Natural killer cell (primary cell): ENCODE data around the gene ARRDC5. TPM values are rescaled to one million over a fixed set of nuclear protein-coding genes. Genes with fewer than 3 reads are reported as not detected.
"Not testable (repeated sequence)": the region's sequence is repeated elsewhere in the genome, so short reads cannot be mapped to it uniquely, and the experiment has no call there.

Source experiments
- ATAC-seq, 3 donors: fragments of 150-1000 bp in 2 of 3; fragments of 200-7000 bp in 1 of 3; cut with Tn5 transposase; 1 replicate in 1 of 3; 2 replicates in 2 of 3; pipeline ENCODE4 v1.10.0; 2021; ENCODE audit warnings: mild to moderate bottlenecking in 2 of 3, moderate library complexity in 2 of 3
- DNase-seq, 2 donors: peaks; one replicate each; pipeline versions ENCODE4 v3.0.0 to v3.0.0-alpha.2; 2013 to 2021; ENCODE audit warnings: mixed read lengths in 1 of 2
- H3K27ac ChIP-seq: one replicate; pipeline ENCODE4 v1.5.1; 2013; ENCODE audit warnings: mild to moderate bottlenecking, low read length
- H3K27me3 ChIP-seq: one replicate; pipeline ENCODE4 v1.6.1; 2013; ENCODE audit warnings: low read length; ENCODE audit not compliant: control insufficient read depth, insufficient read depth
- H3K36me3 ChIP-seq: one replicate; pipeline ENCODE4 v1.6.1; 2013; ENCODE audit warnings: low read length; ENCODE audit not compliant: control insufficient read depth, insufficient read depth
- H3K4me1 ChIP-seq: one replicate; pipeline ENCODE4 v1.6.1; 2013; ENCODE audit warnings: low read length; ENCODE audit not compliant: control insufficient read depth, insufficient read depth
- H3K4me3 ChIP-seq: one replicate; pipeline ENCODE4 v1.5.1; 2013; ENCODE audit warnings: low read length
- H3K9me3 ChIP-seq: one replicate; pipeline ENCODE4 v1.6.1; 2013; ENCODE audit warnings: low read length; ENCODE audit not compliant: control insufficient read depth, insufficient read depth
- H3K27ac Mint-ChIP-seq, 2 donors: one replicate each; pipeline ENCODE4 v1.8.0; 2022; ENCODE audit warnings: mild to moderate bottlenecking in 2 of 2, mixed read lengths in 2 of 2, moderate library complexity in 1 of 2
- H3K27me3 Mint-ChIP-seq, 2 donors: one replicate each; pipeline ENCODE4 v1.8.0; 2022; ENCODE audit warnings: low read depth in 2 of 2, mixed read lengths in 2 of 2
- H3K36me3 Mint-ChIP-seq: one replicate; pipeline ENCODE4 v1.8.0; 2022; ENCODE audit warnings: mixed read lengths
- H3K4me1 Mint-ChIP-seq, 2 donors: one replicate each; pipeline ENCODE4 v1.8.0; 2022; ENCODE audit warnings: mixed read lengths in 2 of 2
- H3K4me3 Mint-ChIP-seq: one replicate; pipeline ENCODE4 v1.8.0; 2022; ENCODE audit warnings: mild to moderate bottlenecking, moderate library complexity, mixed read lengths
- H3K9me3 Mint-ChIP-seq, 2 donors: one replicate each; pipeline ENCODE4 v1.8.0; 2022; ENCODE audit warnings: mixed read lengths in 2 of 2
- WGBS: methylation state at CpG from one replicate; pipeline ENCODE4 v1.1.7; 2013; ENCODE audit warnings: missing lambda C conversion rate; ENCODE audit not compliant: insufficient coverage; 5-methylcytosine and 5-hydroxymethylcytosine counted together
- intact Hi-C: fragments of 100-400 bp; cut with micrococcal nuclease; formaldehyde crosslinking; loops from one replicate; pipeline ENCODE4 v1.14.2; 2022
- total RNA-seq, 4 donors: library from RNA; stranded (reverse); fragments of 120-200 nt in 1 of 4; gene quantifications; one replicate each; pipeline versions ENCODE4 v1.2.3 to v1.2.4, GENCODE V29; 2013 to 2022
- TF ChIP-seq, protein P1 (sequence below): fragments of 200-600 bp; IDR thresholded peaks from one replicate; pipeline ENCODE4 v1.8.0; 2022; ENCODE audit warnings: antibody characterized with exemption

Gene ARRDC5
- total RNA-seq, 3 donors from 2014 or later (not counting 1 experiment from before 2014, with no cell fraction given) = 5.9 to 13.0 (median 8.8) TPM

DNA sequence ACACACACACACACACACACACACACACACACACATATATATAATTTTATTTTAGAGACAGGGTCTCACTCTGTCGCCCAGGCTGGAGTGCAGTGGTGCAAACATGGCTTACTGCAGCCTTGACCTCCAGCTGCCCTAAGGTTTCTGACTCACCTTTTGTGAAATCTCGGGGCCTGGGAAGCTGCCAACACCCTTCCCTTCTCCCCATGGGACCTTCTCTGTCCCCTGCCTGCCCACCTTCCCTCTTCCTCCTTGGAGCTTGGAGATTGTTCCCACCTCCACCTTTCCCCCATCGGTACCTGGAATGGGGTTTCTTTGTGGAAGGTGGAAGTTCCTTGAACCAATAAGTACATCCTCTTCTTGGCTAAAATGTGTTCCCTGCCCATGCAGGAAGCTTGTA lies 6.3 kb downstream of the ARRDC5 start:
- 65% methylated on average over 2 of the region's 3 CpGs for WGBS
- Mint-ChIP-seq H3K27me3 (no peaks in the 10 kb centered on the region), H3K9me3 (no peaks in the 10 kb centered on the region), H3K4me3 (no peak overlapping the region), H3K36me3 (no peaks in the 10 kb centered on the region), H3K4me1 (no peaks in the 10 kb centered on the region), H3K27ac (no peak overlapping the region)
- Histone ChIP-seq H3K9me3 (no peaks in the 10 kb centered on the region), H3K36me3 (peaks cover 5% of the 10 kb centered on the region), H3K27ac (no peak overlapping the region), H3K4me1 (no peaks in the 10 kb centered on the region), H3K27me3 (no peaks in the 10 kb centered on the region), H3K4me3 (no peak overlapping the region)
- no peak for DNase-seq
- ATAC-seq = no peak
- TF ChIP-seq, protein P1, sequence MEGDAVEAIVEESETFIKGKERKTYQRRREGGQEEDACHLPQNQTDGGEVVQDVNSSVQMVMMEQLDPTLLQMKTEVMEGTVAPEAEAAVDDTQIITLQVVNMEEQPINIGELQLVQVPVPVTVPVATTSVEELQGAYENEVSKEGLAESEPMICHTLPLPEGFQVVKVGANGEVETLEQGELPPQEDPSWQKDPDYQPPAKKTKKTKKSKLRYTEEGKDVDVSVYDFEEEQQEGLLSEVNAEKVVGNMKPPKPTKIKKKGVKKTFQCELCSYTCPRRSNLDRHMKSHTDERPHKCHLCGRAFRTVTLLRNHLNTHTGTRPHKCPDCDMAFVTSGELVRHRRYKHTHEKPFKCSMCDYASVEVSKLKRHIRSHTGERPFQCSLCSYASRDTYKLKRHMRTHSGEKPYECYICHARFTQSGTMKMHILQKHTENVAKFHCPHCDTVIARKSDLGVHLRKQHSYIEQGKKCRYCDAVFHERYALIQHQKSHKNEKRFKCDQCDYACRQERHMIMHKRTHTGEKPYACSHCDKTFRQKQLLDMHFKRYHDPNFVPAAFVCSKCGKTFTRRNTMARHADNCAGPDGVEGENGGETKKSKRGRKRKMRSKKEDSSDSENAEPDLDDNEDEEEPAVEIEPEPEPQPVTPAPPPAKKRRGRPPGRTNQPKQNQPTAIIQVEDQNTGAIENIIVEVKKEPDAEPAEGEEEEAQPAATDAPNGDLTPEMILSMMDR = no peak
- intact Hi-C loops = no loop called here

DNA sequence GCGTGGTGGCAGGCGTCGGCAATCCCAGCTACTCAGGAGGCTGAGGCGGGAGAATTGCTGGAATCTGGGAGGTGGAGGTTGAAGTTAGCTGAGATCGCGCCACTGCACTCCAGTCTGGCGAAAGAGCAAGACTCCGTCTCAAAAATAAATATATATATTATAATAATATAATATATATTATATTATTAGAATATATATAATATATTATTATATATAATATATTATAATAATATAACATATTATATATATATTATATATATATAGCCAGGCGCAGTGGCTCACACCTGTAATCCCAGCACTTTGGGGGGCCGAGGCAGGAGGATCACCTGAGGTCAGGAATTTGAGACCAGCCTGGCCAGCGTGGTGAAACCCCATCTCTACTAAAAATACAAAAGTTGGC lies 9.7 kb downstream of the ARRDC5 start:
- H3K27ac ChIP-seq, intact Hi-C loops, H3K27me3 Mint-ChIP-seq, H3K4me1 ChIP-seq, H3K27me3 ChIP-seq, H3K27ac Mint-ChIP-seq, ATAC-seq, H3K4me3 ChIP-seq, H3K9me3 Mint-ChIP-seq, H3K9me3 ChIP-seq, DNase-seq, H3K36me3 Mint-ChIP-seq, H3K4me1 Mint-ChIP-seq, H3K4me3 Mint-ChIP-seq: not testable (repeated sequence)
- 100% methylated on average over 3 of the region's 11 CpGs for WGBS
- H3K36me3 ChIP-seq = peaks cover 11% of the 10 kb centered on the region

DNA sequence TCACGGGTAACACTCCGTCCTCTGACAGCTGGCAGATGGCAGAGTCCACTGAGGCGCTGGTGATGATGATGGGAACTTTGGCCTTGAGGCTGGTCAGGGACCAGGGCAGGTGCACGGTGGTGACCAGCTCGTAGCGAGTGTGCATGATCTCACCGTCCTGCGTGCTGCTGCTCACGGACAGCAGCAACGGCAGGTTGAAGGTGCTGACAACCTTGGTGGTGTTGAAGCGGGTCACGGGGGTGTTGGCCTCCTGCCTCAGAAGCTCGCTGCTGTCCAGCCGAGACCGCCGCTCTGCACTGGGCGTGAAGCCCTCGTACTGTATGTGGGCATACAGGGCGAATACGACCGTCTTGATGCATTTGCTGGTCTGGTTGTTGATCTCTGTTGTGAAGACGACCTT lies 11.6 kb downstream of the ARRDC5 start:
- Histone ChIP-seq H3K27ac (no peak overlapping the region), H3K36me3 (peaks cover 6% of the 10 kb centered on the region), H3K4me1 (no peaks in the 10 kb centered on the region), H3K27me3 (no peaks in the 10 kb centered on the region), H3K4me3 (no peak overlapping the region), H3K9me3 (no peaks in the 10 kb centered on the region)
- TF ChIP-seq, protein P1 = no peak
- no peak for ATAC-seq
- no peak for DNase-seq
- intact Hi-C loops = no loop called here
- H3K36me3 Mint-ChIP-seq = no peaks in the 10 kb centered on the region
- no peak overlapping the region for H3K27ac Mint-ChIP-seq
- no peaks in the 10 kb centered on the region for H3K9me3 Mint-ChIP-seq
- H3K4me3 Mint-ChIP-seq = no peak overlapping the region
- 96% methylated on average over 22 of the region's 22 CpGs for WGBS
- H3K4me1 Mint-ChIP-seq = no peaks in the 10 kb centered on the region
- H3K27me3 Mint-ChIP-seq = no peaks in the 10 kb centered on the region

DNA sequence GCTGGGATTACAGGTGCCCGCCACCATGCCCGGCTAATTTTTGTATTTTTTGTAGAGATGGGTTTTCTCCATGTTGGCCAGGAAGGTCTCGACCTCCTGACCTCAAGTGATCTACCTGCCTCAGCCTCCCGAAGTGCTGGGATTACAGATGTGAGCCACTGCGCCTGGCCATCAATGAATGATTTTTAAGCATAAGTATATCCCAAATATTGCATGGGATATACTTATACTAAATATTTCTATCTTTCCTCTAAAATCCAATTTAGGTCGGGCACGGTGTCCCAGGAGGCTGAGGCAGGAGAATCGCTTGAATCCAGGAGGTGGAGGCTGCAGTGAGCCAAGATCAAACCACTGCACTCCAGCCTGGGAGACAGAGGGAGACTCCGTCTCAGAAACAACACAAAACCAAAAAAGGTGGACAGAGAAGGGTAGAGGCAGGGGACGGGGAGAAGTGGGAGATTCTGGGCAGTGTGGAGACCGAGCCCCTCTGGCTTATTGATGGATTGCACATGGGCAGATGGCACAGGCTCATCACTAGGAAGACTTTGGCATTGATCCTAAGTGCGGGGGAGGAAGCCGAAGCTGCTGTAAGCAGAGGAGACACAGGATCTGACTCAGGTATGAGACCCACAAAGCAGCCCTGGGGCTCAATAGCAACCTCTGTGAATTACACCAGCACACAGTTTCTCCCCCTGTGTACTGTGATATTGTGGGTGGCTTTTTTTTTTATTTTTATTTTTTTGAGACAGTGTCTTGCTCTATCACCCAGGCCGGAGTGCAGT lies 13.5 kb downstream of the ARRDC5 start:
- H3K36me3 Mint-ChIP-seq = no peaks in the 10 kb centered on the region
- H3K27me3 Mint-ChIP-seq = no peaks in the 10 kb centered on the region

DNA sequence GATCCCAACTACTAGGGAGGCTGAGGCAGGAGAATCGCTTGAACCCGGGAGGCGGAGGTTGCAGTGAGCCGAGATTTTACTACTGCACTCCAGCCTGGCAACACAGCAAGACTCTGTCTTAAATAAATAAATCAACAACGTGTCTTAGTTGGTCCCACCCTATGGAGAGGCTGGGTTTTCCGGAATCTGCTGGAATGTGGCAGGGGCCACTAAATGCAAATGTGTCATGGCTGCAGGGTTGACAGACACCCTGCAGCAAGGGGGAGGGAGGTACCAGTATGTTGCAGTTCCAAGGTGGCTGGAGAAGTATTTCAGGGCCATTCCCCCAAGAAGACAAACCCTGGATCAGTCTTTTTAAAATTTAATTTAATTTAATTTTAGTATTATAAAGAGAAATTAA lies 14.9 kb downstream of the ARRDC5 start:
- H3K4me3 Mint-ChIP-seq, H3K36me3 ChIP-seq, H3K27ac ChIP-seq, intact Hi-C loops, H3K27me3 Mint-ChIP-seq, H3K4me1 ChIP-seq, H3K27me3 ChIP-seq, H3K9me3 ChIP-seq, H3K4me3 ChIP-seq, H3K4me1 Mint-ChIP-seq, H3K9me3 Mint-ChIP-seq, DNase-seq, H3K36me3 Mint-ChIP-seq, H3K27ac Mint-ChIP-seq, ATAC-seq: not testable (repeated sequence)
- WGBS = 96% methylated on average over 4 of the region's 6 CpGs

More for the DNA sequence above, 13.5 kb downstream of the ARRDC5 start:
- ATAC-seq (no peak), DNase-seq (no peak)
- TF ChIP-seq, protein P1 = no peak
- Histone ChIP-seq H3K4me1 (no peaks in the 10 kb centered on the region), H3K36me3 (peaks cover 6% of the 10 kb centered on the region), H3K9me3 (no peaks in the 10 kb centered on the region), H3K27me3 (no peaks in the 10 kb centered on the region), H3K27ac (no peak overlapping the region), H3K4me3 (no peak overlapping the region)
- 97% methylated on average over 13 of the region's 14 CpGs for WGBS
- Mint-ChIP-seq H3K4me1 (no peaks in the 10 kb centered on the region), H3K9me3 (no peaks in the 10 kb centered on the region), H3K4me3 (no peak overlapping the region), H3K27ac (no peak overlapping the region)
- intact Hi-C loops = no loop called here

DNA sequence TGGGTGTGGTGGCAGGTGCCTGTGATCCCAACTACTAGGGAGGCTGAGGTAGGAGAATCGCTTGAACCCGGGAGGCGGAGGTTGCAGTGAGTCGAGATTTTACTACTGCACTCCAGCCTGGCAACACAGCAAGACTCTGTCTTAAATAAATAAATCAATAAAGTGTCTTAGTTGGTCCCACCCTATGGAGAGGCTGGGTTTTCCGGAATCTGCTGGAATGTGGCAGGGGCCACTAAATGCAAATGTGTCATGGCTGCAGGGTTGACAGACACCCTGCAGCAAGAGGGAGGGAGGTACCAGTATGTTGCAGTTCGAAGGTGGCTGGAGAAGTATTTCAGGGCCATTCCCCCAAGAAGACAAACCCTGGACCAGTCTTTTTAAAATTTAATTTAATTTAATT lies 17.7 kb downstream of the ARRDC5 start:
- H3K4me1 Mint-ChIP-seq, H3K4me3 Mint-ChIP-seq, ATAC-seq, H3K36me3 ChIP-seq, intact Hi-C loops, H3K36me3 Mint-ChIP-seq, H3K4me1 ChIP-seq, H3K27me3 ChIP-seq, H3K27ac Mint-ChIP-seq, H3K9me3 ChIP-seq, H3K4me3 ChIP-seq, DNase-seq, H3K9me3 Mint-ChIP-seq, H3K27me3 Mint-ChIP-seq, H3K27ac ChIP-seq: not testable (repeated sequence)
- no CpG with 5 or more reads among the region's 6 CpGs for WGBS
